ENCODE results near the gene PHLPP1. TPM values are rescaled to one million over a fixed set of nuclear protein-coding genes. Genes with fewer than 3 reads are reported as not detected.

PHLPP1 gene
- total and polyA plus RNA-seq, 5 experiments from 2014 or later = 0.17 to 9.4 (median 0.44) TPM

DNA sequence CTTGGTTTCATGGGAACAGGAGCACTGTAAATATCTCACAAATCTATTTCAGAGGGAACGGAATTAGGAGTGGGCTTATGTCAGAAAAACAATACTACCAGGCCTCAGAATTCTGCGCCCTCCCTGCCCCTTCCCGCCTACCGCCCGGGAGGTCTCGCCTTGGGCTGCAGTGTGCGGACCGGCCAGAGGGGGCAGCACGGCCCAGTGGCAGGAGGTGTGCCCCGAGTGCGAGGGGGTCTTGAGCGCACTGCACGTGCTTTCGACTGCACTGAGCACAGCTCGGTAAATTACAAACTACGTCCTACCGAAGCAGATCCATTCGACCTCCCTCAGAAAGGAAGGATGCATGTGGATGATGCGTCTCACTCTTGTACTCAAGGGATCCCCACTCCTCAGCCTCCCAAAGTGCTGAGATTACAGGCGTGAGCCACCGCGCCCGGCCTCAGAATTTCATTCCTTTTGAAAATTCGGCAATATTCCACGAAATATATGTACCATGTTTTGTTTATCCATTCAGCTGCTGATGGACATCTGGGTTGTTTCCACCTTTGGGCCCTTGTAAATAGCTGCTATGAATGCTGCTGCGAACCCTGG is 307.2 kb downstream of the PHLPP1 start:
- Mint-ChIP-seq H3K4me1 (no peaks in the 10 kb centered on the region), H3K4me3 (no peak overlapping the region), H3K27ac (no peak overlapping the region), H3K36me3 (peaks cover 0 to 6% (median 6%) of the 10 kb centered on the region in 3 donors), H3K27me3 (no peaks in the 10 kb centered on the region), H3K9me3 (peaks cover 2 to 12% (median 8%) of the 10 kb centered on the region in 9 donors)
- POLR2A ChIA-PET = interaction anchor here (0.6 kb wide), 1 partner anchor 418 kb away, joined by 5 read pairs; no protein-coding TSS in a partner anchor
- ATAC-seq = no peak
- no peak for DNase-seq

DNA sequence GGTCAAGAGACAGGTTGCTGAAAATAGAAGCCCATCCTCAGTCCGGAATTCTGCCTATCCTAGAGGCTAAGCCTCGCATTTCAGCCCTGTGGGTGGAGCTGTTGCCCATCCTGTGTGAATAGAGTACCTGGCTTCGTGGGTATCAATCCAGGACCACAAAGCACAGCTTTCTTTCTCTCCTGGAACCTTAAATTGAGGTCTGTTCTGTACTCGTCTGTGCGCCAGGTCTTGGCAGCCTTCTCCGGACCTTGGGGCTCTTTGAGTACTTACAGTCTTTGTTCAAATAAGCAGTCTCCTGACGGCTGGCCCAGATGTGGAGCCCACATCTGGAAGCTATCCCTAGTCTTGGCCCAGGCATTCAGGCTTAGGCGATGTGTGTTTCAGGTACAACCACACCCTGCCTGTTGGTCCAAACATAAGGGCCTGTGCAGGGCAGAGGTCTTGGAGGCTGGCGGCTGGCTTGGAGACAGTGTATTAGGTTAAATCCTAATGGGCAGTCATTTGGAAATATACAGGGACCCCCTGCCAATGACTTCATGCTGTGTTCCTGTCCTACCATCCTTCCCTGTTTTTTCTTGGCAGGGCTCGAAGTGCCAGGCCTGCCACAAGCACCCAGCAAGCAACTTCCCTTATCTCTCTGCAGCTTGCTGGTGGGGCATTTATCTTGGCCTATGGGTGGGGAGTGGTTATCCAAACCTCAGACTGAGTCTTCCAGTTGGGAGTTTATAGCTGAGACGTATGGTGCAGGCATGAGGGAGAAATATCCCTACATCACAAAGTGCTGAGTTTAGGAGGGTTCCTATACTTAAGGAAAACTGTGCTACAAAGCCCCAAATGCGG is 310.1 kb downstream of the PHLPP1 start:
- POLR2A ChIA-PET = no interaction called here
- H3K9me3 Mint-ChIP-seq = no peaks in the 10 kb centered on the region
- H3K4me3 Mint-ChIP-seq = no peak overlapping the region
- DNase-seq (no peak), ATAC-seq (no peak)
- peaks cover 0 to 1% (median 0%) of the 10 kb centered on the region in 5 donors for H3K27me3 Mint-ChIP-seq
- H3K4me1 Mint-ChIP-seq = peaks cover 0 to 3% (median 0%) of the 10 kb centered on the region in 4 donors
- no peaks in the 10 kb centered on the region for H3K36me3 Mint-ChIP-seq
- H3K27ac Mint-ChIP-seq = no peak overlapping the region

DNA sequence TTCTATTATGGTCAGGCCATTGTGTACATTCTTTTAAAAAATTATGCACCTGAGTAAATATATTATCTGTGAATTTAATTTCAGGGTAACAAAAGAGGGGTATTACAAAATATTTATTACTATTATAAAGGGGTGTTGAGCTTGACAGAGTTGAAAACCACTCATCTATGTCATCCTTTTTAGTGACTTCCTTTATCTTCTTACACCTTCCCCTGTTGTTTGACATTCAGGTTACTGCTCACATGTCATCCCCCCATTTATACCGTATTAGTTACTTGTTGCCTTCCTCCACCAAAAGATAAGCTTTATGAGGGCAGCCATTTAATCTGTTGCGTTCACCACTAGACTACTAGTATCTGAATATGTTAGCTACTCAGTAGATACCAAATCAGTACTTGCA is 313.0 kb downstream of the PHLPP1 start:
- peaks cover 0 to 3% (median 0%) of the 10 kb centered on the region in 4 donors for H3K4me1 Mint-ChIP-seq
- POLR2A ChIA-PET = no interaction called here

More for the DNA sequence above, 313.0 kb downstream of the PHLPP1 start:
- H3K27me3 Mint-ChIP-seq = peaks cover 0 to 2% (median 0%) of the 10 kb centered on the region in 5 donors
- ATAC-seq (no peak), DNase-seq (no peak)
- H3K4me3 Mint-ChIP-seq = no peak overlapping the region
- no peak overlapping the region for H3K27ac Mint-ChIP-seq
- H3K36me3 Mint-ChIP-seq = no peaks in the 10 kb centered on the region
- no peaks in the 10 kb centered on the region for H3K9me3 Mint-ChIP-seq

Other genes starting within 250 kb of the PHLPP1 start
- gene ZCCHC2, start 192.5 kb upstream of the PHLPP1 start, total RNA-seq = 10 to 100 TPM; 53.9 to 55.8 TPM
- gene ZCCHC2, start 192.5 kb upstream of the PHLPP1 start, polyA plus RNA-seq = 1 to 10 TPM; 1.8 to 2.6 (median 2.6) TPM